Measurements from ENCODE around the gene HDHD5.
"Not testable (repeated sequence)": the region's sequence is repeated elsewhere in the genome, so short reads cannot be mapped to it uniquely, and the experiment has no call there.

Gene HDHD5

GRCh38 chr22:17157714-17158113, 1.4 kb downstream of the HDHD5 start:
- DNase-seq (ENCODE audit: low read depth in 2 of 3, low spot score in 2 of 3) = no peak

- no peak for DNase-seq (ENCODE audit: low read depth in 2 of 3, low spot score in 2 of 3)
Observed at GRCh38 chr22:17155941-17156340, 3.1 kb downstream of the HDHD5 start.

- DNase-seq (ENCODE audit: low read depth in 2 of 3, low spot score in 2 of 3) = no peak
Observed at GRCh38 chr22:17152971-17153370, 6.1 kb downstream of the HDHD5 start.

GRCh38 chr22:17152340-17152739, 6.7 kb downstream of the HDHD5 start:
- DNase-seq (ENCODE audit: low read depth in 2 of 3, low spot score in 2 of 3) = no peak

GRCh38 chr22:17149076-17149815, 9.8 kb downstream of the HDHD5 start:
- no peak for DNase-seq (ENCODE audit: low read depth in 2 of 3, low spot score in 2 of 3)

GRCh38 chr22:17147458-17147857, 11.6 kb downstream of the HDHD5 start:
- DNase-seq (ENCODE audit: low read depth in 2 of 3, low spot score in 2 of 3) = not testable (repeated sequence)

GRCh38 chr22:17145021-17145680, 13.9 kb downstream of the HDHD5 start:
- DNase-seq (ENCODE audit: low read depth in 2 of 3, low spot score in 2 of 3) = no peak

- no peak for DNase-seq (ENCODE audit: low read depth in 2 of 3, low spot score in 2 of 3)
Observed at GRCh38 chr22:17143826-17144225, 15.3 kb downstream of the HDHD5 start.

GRCh38 chr22:17143101-17143500, 16.0 kb downstream of the HDHD5 start:
- no peak for DNase-seq (ENCODE audit: low read depth in 2 of 3, low spot score in 2 of 3)

GRCh38 chr22:17140826-17141766, 18.0 kb downstream of the HDHD5 start:
- DNase-seq (ENCODE audit: low read depth in 2 of 3, low spot score in 2 of 3) = no peak

- DNase-seq (ENCODE audit: low read depth in 2 of 3, low spot score in 2 of 3) = no peak
Observed at GRCh38 chr22:17140022-17140421, 19.1 kb downstream of the HDHD5 start.

GRCh38 chr22:17138513-17138912, 20.6 kb downstream of the HDHD5 start:
- no peak for DNase-seq (ENCODE audit: low read depth in 2 of 3, low spot score in 2 of 3)

- DNase-seq (ENCODE audit: low read depth in 2 of 3, low spot score in 2 of 3) = no peak
Observed at GRCh38 chr22:17137861-17138425, 21.1 kb downstream of the HDHD5 start.

GRCh38 chr22:17137170-17137569, 21.9 kb downstream of the HDHD5 start:
- DNase-seq (ENCODE audit: low read depth in 2 of 3, low spot score in 2 of 3) = no peak

- no peak for DNase-seq (ENCODE audit: low read depth in 2 of 3, low spot score in 2 of 3)
Observed at GRCh38 chr22:17135153-17135760, 23.8 kb downstream of the HDHD5 start.

GRCh38 chr22:17133137-17133536, 25.9 kb downstream of the HDHD5 start:
- DNase-seq (ENCODE audit: low read depth in 2 of 3, low spot score in 2 of 3) = no peak

GRCh38 chr22:17132112-17132511, 27.0 kb downstream of the HDHD5 start:
- no peak for DNase-seq (ENCODE audit: low read depth in 2 of 3, low spot score in 2 of 3)

- DNase-seq (ENCODE audit: low read depth in 2 of 3, low spot score in 2 of 3) = no peak
Observed at GRCh38 chr22:17131686-17132085, 27.4 kb downstream of the HDHD5 start.

- no peak for DNase-seq (ENCODE audit: low read depth in 2 of 3, low spot score in 2 of 3)
Observed at GRCh38 chr22:17130199-17130598, 28.9 kb downstream of the HDHD5 start.

GRCh38 chr22:17121233-17122195, 37.6 kb downstream of the HDHD5 start, which contains the start of gene TMEM121B:
TMEM121B (minus strand) TSS chr22:17121360; CDS start chr22:17121127, 233 bp downstream.
- no peak for DNase-seq (ENCODE audit: low read depth in 2 of 3, low spot score in 2 of 3)

Data from activated CD8-positive, alpha-beta memory T cell treated with anti-CD3 and anti-CD28 coated beads for 48 hours (primary cell).